ENCODE results near the gene ETV4. TPM values are rescaled to one million over a fixed set of nuclear protein-coding genes. Genes with fewer than 3 reads are reported as not detected.

ETV4 gene
- total RNA-seq, 1 donor from 2014 or later, result not detected

GRCh38 chr17:43559161-43559816 is 13.1 kb upstream of the ETV4 start:
- intact Hi-C loops (cut with DNase I), result no loop called here
- no peak for TF ChIP-seq CTCF (IDR thresholded peaks at IDR 0.05)
- no peak overlapping the region for H3K27ac ChIP-seq

GRCh38 chr17:43558805-43559160 is 12.6 kb upstream of the ETV4 start:
- no peak for DNase-seq (ENCODE audit: low spot score in 2 of 2)
- no peaks in the 10 kb centered on the region for H3K27me3 ChIP-seq
- intact Hi-C loops (cut with DNase I), result no loop called here
- no peak overlapping the region for H3K4me3 ChIP-seq
- H3K4me1 ChIP-seq, result no peaks in the 10 kb centered on the region
- no peak for TF ChIP-seq CTCF (IDR thresholded peaks at IDR 0.05)
- H3K36me3 ChIP-seq, result no peaks in the 10 kb centered on the region
- no peak overlapping the region for H3K27ac ChIP-seq
- H3K9me3 ChIP-seq, result no peaks in the 10 kb centered on the region

More at GRCh38 chr17:43559161-43559816, 13.1 kb upstream of the ETV4 start:
- Histone ChIP-seq H3K9me3 (no peaks in the 10 kb centered on the region), H3K27me3 (no peaks in the 10 kb centered on the region), H3K4me3 (no peak overlapping the region), H3K36me3 (no peaks in the 10 kb centered on the region), H3K4me1 (no peaks in the 10 kb centered on the region)
- DNase-seq (ENCODE audit: low spot score in 2 of 2), result no peak

GRCh38 chr17:43556292-43556691 is 10.2 kb upstream of the ETV4 start:
- no peak overlapping the region for H3K27ac ChIP-seq
- DNase-seq (ENCODE audit: low spot score in 2 of 2), result no peak

GRCh38 chr17:43554857-43555256 is 8.7 kb upstream of the ETV4 start:
- no peaks in the 10 kb centered on the region for H3K4me1 ChIP-seq
- H3K36me3 ChIP-seq, result no peaks in the 10 kb centered on the region
- no peak for TF ChIP-seq CTCF (IDR thresholded peaks at IDR 0.05)
- H3K9me3 ChIP-seq, result no peaks in the 10 kb centered on the region
- no peak for DNase-seq (ENCODE audit: low spot score in 2 of 2)
- no peak overlapping the region for H3K4me3 ChIP-seq
- H3K27ac ChIP-seq, result no peak overlapping the region
- intact Hi-C loops (cut with DNase I), result no loop called here
- no peaks in the 10 kb centered on the region for H3K27me3 ChIP-seq

More at GRCh38 chr17:43556292-43556691, 10.2 kb upstream of the ETV4 start:
- no peak for TF ChIP-seq CTCF (IDR thresholded peaks at IDR 0.05)
- no peaks in the 10 kb centered on the region for H3K36me3 ChIP-seq
- intact Hi-C loops (cut with DNase I), result no loop called here
- no peaks in the 10 kb centered on the region for H3K9me3 ChIP-seq
- no peak overlapping the region for H3K4me3 ChIP-seq
- no peaks in the 10 kb centered on the region for H3K27me3 ChIP-seq
- H3K4me1 ChIP-seq, result no peaks in the 10 kb centered on the region

- no peaks in the 10 kb centered on the region for H3K36me3 ChIP-seq
- no peak overlapping the region for H3K27ac ChIP-seq
- no peak overlapping the region for H3K4me3 ChIP-seq
- no peak for TF ChIP-seq CTCF (IDR thresholded peaks at IDR 0.05)
- intact Hi-C loops (cut with DNase I), result no loop called here
- H3K9me3 ChIP-seq, result no peaks in the 10 kb centered on the region
- DNase-seq (ENCODE audit: low spot score in 2 of 2), result no peak
- H3K27me3 ChIP-seq, result no peaks in the 10 kb centered on the region
- no peaks in the 10 kb centered on the region for H3K4me1 ChIP-seq
These were observed 7.4 kb upstream of the ETV4 start for GRCh38 chr17:43553573-43553972.
